RWPE1 (cell line): Measurements from ENCODE around the gene KIAA0586.
"Not testable (repeated sequence)": the region's sequence is repeated elsewhere in the genome, so short reads cannot be mapped to it uniquely, and the experiment has no call there.

Source experiments
- CTCF ChIA-PET: fragments of 350-600 bp; sonication (Branson Sonifier 250); formaldehyde crosslinking; extraction: SDS; loops from one replicate; lab custom pipeline; 2021; lab: Yijun Ruan, JAX
- POLR2A ChIA-PET: fragments of 400-600 bp; formaldehyde crosslinking; extraction: SDS; loops from one replicate; lab custom pipeline; 2020; ENCODE audit warnings: antibody characterized with exemption; ENCODE audit not compliant: low non-redundant PET; lab: Yijun Ruan, JAX
- DNase-seq: peaks from one replicate; pipeline ENCODE4 v3.0.0; 2012; ENCODE audit warnings: low spot score
- H3K27ac ChIP-seq: fragments of 450-650 bp; 2 replicates; pipeline ENCODE4 v1.5.1; 2017
- TF ChIP-seq, protein P1 (sequence below): fragments of 450-650 bp; conservative IDR thresholded peaks from 2 replicates; pipeline ENCODE4 v1.5.1; 2017; ENCODE audit warnings: low read depth, mild to moderate bottlenecking

The KIAA0586 gene

DNA sequence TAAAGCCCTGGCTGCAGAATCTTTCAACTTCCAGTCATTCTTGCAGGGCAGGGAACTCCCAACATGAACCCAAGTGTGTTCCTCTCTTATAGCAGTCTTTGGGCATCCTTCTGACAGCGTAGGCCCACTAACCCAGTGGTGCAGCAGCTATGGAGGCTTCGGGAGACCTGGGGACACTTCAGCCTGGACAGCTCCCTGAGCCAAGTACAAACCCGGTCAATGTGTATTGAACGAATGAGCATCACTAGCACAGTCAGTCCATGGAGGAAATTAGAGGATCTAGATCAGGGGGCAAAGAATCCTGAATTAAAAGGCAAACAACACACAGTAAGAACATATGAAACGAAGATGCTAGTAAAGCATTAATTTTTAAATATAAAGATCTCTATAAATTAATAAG is 41.8 kb downstream of the KIAA0586 start:
- POLR2A ChIA-PET: no interaction called here
- no peak for DNase-seq
- CTCF ChIA-PET: no interaction called here
- TF ChIP-seq, protein P1, sequence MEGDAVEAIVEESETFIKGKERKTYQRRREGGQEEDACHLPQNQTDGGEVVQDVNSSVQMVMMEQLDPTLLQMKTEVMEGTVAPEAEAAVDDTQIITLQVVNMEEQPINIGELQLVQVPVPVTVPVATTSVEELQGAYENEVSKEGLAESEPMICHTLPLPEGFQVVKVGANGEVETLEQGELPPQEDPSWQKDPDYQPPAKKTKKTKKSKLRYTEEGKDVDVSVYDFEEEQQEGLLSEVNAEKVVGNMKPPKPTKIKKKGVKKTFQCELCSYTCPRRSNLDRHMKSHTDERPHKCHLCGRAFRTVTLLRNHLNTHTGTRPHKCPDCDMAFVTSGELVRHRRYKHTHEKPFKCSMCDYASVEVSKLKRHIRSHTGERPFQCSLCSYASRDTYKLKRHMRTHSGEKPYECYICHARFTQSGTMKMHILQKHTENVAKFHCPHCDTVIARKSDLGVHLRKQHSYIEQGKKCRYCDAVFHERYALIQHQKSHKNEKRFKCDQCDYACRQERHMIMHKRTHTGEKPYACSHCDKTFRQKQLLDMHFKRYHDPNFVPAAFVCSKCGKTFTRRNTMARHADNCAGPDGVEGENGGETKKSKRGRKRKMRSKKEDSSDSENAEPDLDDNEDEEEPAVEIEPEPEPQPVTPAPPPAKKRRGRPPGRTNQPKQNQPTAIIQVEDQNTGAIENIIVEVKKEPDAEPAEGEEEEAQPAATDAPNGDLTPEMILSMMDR: no peak
- H3K27ac ChIP-seq: no peak overlapping the region

DNA sequence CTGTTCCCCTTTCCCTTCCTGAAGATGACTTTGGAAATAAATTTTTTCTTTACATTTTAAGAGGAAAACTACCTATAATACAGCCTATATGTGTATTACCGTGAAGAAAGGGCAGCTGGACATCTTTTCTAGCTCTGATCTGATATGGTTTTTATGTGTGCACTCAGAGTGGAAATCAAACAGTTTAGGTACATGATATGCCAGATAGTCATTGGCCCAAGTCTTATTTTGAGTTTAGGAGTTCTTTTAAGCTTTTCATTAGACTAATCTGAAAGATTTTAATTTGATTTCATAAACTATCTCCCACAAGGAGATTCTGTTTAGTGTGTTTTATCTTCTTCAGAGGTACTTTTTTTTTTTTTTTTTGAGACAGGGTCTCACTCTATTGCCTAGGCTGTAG is 48.8 kb downstream of the KIAA0586 start:
- TF ChIP-seq, protein P1: no peak
- H3K27ac ChIP-seq: no peak overlapping the region
- ChIA-PET CTCF (interaction anchor here (0.6 to 0.7 kb wide), 2 partner anchors 131 to 187 kb away, joined by 3 read pairs; no protein-coding TSS in a partner anchor), POLR2A (no interaction called here)
- DNase-seq: no peak

DNA sequence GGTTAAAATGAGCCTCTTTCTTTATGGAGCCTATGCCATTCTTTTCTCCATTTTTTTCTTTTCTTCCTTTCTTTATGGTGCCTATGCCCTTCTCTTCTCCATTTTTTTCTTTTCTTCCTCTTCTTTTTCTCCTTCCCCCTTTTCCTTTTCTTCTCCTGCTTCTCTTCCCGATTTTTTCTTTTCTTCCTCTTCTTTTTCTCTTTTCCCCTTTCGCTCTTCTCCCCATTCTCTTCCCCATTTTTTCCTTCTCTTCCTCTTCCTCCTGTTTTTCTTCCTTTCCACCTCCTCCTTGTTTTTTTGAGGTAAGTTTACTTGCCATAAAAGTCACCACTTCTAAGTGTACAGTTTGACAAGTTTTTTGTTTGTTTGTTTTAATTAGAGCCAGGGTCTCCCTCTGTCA is 50.1 kb downstream of the KIAA0586 start:
- TF ChIP-seq, protein P1: no peak
- POLR2A ChIA-PET: no interaction called here
- no peak overlapping the region for H3K27ac ChIP-seq
- CTCF ChIA-PET: interaction anchor here (1.0 kb wide), 1 partner anchor 11 kb away, joined by 4 read pairs; no protein-coding TSS in a partner anchor
- no peak for DNase-seq

DNA sequence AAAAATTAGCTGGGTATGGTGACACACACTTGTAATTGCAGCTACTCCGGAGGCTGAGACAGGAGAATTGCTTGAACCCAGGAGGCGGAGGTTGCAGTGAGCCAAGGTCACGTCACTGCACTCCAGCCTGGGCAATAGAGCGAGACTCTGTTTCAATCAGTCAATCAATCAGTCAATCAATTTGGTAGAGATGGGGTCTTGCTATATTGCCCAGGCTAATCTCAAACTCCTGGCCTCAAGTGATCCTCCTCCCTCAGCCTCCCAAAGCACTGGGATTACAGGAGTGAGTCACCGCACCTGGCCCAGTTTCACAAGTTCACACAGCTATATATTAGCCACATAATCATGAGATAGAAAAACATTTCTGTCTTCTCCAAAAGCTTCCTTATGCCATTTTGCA is 50.8 kb downstream of the KIAA0586 start:
- POLR2A ChIA-PET, CTCF ChIA-PET, H3K27ac ChIP-seq, DNase-seq: not testable (repeated sequence)

DNA sequence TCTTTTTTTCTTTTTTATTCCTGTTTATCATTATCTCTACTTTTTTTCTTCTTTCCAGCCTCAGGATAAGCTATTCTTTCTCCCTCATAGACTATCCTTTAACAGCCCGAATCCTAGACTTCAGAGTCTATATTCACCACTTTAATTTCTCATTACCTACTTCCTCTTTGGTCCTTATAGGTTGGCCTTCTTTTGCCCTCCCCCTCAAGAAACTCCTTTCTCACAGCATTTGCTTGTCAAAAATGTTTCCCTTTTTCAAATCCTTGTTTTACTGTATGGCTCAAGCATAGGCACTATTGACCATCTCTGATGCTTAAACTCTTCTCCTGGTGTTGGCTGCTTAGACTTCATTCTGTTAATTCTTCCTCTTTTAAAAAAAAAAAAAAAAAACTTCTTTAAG is 52.5 kb downstream of the KIAA0586 start:
- H3K27ac ChIP-seq: no peak overlapping the region
- POLR2A ChIA-PET: no interaction called here
- TF ChIP-seq, protein P1: no peak
- DNase-seq: no peak
- CTCF ChIA-PET: no interaction called here

DNA sequence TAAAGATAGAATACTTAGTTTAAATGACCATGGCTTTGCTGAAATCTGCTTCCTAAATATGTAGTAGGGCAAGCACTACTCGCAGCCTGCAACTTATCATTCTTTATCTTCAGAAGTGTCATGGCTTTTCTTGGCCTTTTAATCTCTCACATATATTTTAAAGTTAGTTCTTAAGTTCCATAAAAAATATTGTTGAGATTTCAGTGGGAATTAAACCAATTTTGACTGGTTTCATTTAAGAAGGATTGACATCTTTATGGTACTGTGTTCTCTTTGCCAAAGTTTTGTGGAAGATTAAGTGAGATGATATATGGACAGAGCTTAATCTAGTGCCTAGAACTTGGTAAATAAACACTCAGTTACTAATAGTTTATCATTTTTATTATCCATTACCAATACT is 56.7 kb downstream of the KIAA0586 start:
- POLR2A ChIA-PET: no interaction called here
- no peak for DNase-seq
- CTCF ChIA-PET: no interaction called here
- TF ChIP-seq, protein P1: no peak
- H3K27ac ChIP-seq: no peak overlapping the region

DNA sequence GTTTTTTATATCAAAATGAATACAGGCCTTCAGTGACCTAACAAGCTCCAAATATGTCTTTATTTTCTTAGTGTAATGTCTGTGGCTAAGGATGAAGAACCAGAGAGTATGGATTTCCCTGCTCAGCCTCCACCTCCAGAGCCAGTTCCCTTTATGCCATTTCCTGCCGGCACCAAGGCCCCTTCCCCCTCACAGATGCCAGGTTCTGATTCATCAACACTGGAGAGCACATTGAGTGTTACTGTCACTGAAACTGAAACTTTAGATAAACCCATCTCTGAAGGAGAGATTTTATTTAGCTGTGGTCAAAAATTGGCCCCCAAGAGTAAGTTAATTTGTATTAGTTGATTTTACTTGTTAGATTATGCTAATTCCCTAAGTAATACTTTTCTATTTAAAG is 61.0 kb downstream of the KIAA0586 start:
- ChIA-PET CTCF (interaction anchor here (0.6 kb wide), 1 partner anchor 14 kb away, joined by 6 read pairs; no protein-coding TSS in a partner anchor), POLR2A (no interaction called here)
- peak; percentile 20 for DNase-seq
- TF ChIP-seq, protein P1: no peak
- H3K27ac ChIP-seq: no peak overlapping the region
